Lung (tissue), 12 donors: Measurements from ENCODE around the gene OPN1SW. TPM values are rescaled to one million over a fixed set of nuclear protein-coding genes. Genes with fewer than 3 reads are reported as not detected.

Experiments
- ATAC-seq: fragments of 200-7000 bp; cut with Tn5 transposase; one replicate; pipeline ENCODE4 v1.9.1; 2020; ENCODE audit warnings: moderate number of reproducible peaks; ENCODE audit not compliant: insufficient read depth, low FRiP score
- DNase-seq, 3 donors: peaks; one replicate each; pipeline ENCODE4 v3.0.0-alpha.2; 2013 to 2017
- H3K27ac ChIP-seq, 2 donors: one replicate each; pipeline ENCODE4 v1.5.1; 2013; ENCODE audit warnings: mild to moderate bottlenecking in 2 of 2, moderate library complexity in 2 of 2, control low read depth in 1 of 2, inconsistent platforms in 1 of 2, low read depth in 1 of 2, low read length in 1 of 2
- H3K27me3 ChIP-seq, 3 donors: one replicate each; pipeline ENCODE4 v1.5.1; 2013; ENCODE audit warnings: low read length in 2 of 3; ENCODE audit not compliant: control insufficient read depth in 3 of 3, insufficient read depth in 3 of 3
- H3K36me3 ChIP-seq, 4 donors: one replicate each; pipeline ENCODE4 v1.5.1; 2013; ENCODE audit warnings: low read length in 4 of 4, mild to moderate bottlenecking in 1 of 4, moderate library complexity in 1 of 4; ENCODE audit not compliant: control insufficient read depth in 4 of 4, insufficient read depth in 4 of 4
- H3K4me1 ChIP-seq, 5 donors: one replicate each; pipeline ENCODE4 v1.5.1; 2013; ENCODE audit warnings: low read length in 5 of 5, mild to moderate bottlenecking in 2 of 5, moderate library complexity in 1 of 5; ENCODE audit not compliant: control insufficient read depth in 5 of 5, insufficient read depth in 5 of 5
- H3K4me3 ChIP-seq: one replicate; pipeline ENCODE4 v1.5.1; 2013; ENCODE audit warnings: mild to moderate bottlenecking, control low read depth, moderate library complexity
- H3K9ac ChIP-seq, 2 donors: one replicate each; pipeline ENCODE4 v1.5.1; 2013; ENCODE audit warnings: low read length in 2 of 2, control low read depth in 1 of 2; ENCODE audit not compliant: insufficient read depth in 1 of 2
- H3K9me3 ChIP-seq, 4 donors: one replicate each; pipeline ENCODE4 v1.5.1; 2013; ENCODE audit warnings: low read length in 3 of 4, mild to moderate bottlenecking in 1 of 4, moderate library complexity in 1 of 4; ENCODE audit not compliant: control insufficient read depth in 4 of 4, insufficient read depth in 3 of 4
- WGBS, 2 donors: extraction: QIAGEN DNeasy Blood & Tissue Kit; methylation state at CpG; one replicate each; pipeline ENCODE4 v1.1.7; 2013; 5-methylcytosine and 5-hydroxymethylcytosine counted together
- polyA plus RNA-seq, 2 donors: library from polyadenylated mRNA; stranded (reverse); fragments of 200-250 nt; gene quantifications; one replicate each; pipeline ENCODE4 v1.2.1, GENCODE V29; 2013
- total RNA-seq, 2 donors: library from RNA; depleted of rRNA in 1 of 2; stranded (reverse); fragments of >200 nt in 1 of 2; gene quantifications; one replicate each; pipeline ENCODE4 v1.2.1, GENCODE V29; 2014 to 2021
- TF ChIP-seq, protein P1 (sequence below): IDR thresholded peaks from 2 replicates; pipeline ENCODE4 v1.5.1; 2012; ENCODE audit warnings: mild to moderate bottlenecking; ENCODE audit errors: control extremely low read depth, extremely low read depth
- donor health status: control.
- donor health status: control.
- donor health status: Bipolar disorder and iron deficiency.
- donor health status: healthy.
- donor health status: DM: yes; HTN: yes; CAD: no.

Gene OPN1SW
- total and polyA plus RNA-seq, 4 donors: not detected

DNA sequence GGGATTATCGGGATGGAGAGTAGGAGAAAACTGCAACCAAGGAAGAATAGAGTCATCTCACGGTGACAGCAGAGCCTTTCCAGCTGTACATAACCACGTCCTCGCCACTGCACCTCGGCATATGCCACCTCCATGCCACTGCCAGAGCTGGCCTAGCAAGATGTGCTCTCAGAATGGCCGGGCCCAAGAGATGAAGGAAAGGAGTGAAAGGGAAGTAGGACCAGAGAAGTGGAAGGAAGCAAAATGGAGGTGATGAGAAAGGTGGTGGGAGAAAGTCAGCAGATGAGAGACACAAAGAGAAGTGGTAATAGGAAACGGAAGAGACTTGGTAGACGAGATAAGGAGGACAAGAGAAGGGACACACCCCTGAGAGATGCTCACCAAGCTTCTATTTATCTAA lies 44.4 kb downstream of the OPN1SW start:
- WGBS, 2 donors: 79 to 88% methylated on average over 8 of the region's 8 CpGs
- Histone ChIP-seq H3K9me3 (no peaks in the 10 kb centered on the region), H3K36me3 (no peaks in the 10 kb centered on the region), H3K27ac (no peak overlapping the region), H3K27me3 (peaks cover 0 to 7% (median 4%) of the 10 kb centered on the region in 3 donors), H3K9ac (no peak overlapping the region), H3K4me1 (peaks cover 0 to 8% (median 0%) of the 10 kb centered on the region in 5 donors), H3K4me3 (no peak overlapping the region)
- TF ChIP-seq, protein P1, sequence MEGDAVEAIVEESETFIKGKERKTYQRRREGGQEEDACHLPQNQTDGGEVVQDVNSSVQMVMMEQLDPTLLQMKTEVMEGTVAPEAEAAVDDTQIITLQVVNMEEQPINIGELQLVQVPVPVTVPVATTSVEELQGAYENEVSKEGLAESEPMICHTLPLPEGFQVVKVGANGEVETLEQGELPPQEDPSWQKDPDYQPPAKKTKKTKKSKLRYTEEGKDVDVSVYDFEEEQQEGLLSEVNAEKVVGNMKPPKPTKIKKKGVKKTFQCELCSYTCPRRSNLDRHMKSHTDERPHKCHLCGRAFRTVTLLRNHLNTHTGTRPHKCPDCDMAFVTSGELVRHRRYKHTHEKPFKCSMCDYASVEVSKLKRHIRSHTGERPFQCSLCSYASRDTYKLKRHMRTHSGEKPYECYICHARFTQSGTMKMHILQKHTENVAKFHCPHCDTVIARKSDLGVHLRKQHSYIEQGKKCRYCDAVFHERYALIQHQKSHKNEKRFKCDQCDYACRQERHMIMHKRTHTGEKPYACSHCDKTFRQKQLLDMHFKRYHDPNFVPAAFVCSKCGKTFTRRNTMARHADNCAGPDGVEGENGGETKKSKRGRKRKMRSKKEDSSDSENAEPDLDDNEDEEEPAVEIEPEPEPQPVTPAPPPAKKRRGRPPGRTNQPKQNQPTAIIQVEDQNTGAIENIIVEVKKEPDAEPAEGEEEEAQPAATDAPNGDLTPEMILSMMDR: no peak
- DNase-seq (no peak), ATAC-seq (no peak)

DNA sequence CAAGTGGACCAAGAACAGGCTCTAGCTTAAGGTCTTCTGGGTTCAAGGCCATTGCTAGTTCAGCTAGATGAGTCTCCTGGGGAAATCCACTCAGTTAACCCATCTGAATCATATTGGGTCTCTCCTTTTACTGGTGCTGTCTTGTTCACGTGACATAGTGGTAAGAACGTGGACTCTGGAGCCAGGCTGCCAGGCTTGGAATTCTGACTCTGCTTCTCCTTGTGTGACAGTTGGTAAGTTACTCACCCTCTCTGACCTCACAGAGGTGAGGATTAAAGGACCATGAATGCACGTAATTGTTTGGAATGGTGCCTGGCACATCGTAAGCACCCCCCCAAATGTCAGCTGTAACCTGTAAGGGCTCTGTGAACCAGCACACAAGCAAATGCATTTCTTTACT lies 46.1 kb downstream of the OPN1SW start:
- ATAC-seq (no peak), DNase-seq (no peak)
- Histone ChIP-seq H3K36me3 (no peaks in the 10 kb centered on the region), H3K4me3 (no peak overlapping the region), H3K27ac (no peak overlapping the region), H3K4me1 (peaks cover 0 to 8% (median 0%) of the 10 kb centered on the region in 5 donors), H3K9ac (no peak overlapping the region), H3K9me3 (no peaks in the 10 kb centered on the region), H3K27me3 (peaks cover 0 to 7% (median 4%) of the 10 kb centered on the region in 3 donors)
- WGBS, 2 donors: 84 to 93% methylated on average over 4 of the region's 4 CpGs
- TF ChIP-seq, protein P1: no peak

DNA sequence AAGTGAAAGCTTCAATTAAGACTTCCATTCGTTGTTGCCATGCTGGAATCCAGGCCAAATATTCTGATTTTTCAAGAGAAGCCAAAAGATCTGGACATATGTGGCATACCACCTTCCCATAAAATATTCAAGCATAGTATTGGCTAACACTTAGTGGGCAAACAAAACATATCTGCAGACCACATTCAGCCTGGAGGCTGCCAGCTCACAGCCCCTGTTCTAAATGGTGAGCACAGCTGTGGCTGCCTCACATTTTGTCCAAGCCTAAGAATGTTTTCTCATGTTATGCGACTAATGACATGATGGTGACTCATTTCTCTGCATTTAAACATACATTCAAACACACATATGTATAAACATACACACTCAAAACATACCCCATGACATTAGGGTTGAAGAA lies 47.0 kb downstream of the OPN1SW start:
- TF ChIP-seq, protein P1: no peak
- H3K4me1 ChIP-seq: peaks cover 0 to 8% (median 0%) of the 10 kb centered on the region in 5 donors
- H3K9me3 ChIP-seq: no peaks in the 10 kb centered on the region
- no peaks in the 10 kb centered on the region for H3K36me3 ChIP-seq
- H3K27me3 ChIP-seq: peaks cover 0 to 5% (median 4%) of the 10 kb centered on the region in 3 donors
- peak in 2 of 3 donors; percentile 19 to 25 for DNase-seq
- no peak for ATAC-seq
- H3K27ac ChIP-seq: no peak overlapping the region
- no peak overlapping the region for H3K4me3 ChIP-seq
- 65 to 83% methylated on average over 2 of the region's 2 CpGs for WGBS, 2 donors
- no peak overlapping the region for H3K9ac ChIP-seq

DNA sequence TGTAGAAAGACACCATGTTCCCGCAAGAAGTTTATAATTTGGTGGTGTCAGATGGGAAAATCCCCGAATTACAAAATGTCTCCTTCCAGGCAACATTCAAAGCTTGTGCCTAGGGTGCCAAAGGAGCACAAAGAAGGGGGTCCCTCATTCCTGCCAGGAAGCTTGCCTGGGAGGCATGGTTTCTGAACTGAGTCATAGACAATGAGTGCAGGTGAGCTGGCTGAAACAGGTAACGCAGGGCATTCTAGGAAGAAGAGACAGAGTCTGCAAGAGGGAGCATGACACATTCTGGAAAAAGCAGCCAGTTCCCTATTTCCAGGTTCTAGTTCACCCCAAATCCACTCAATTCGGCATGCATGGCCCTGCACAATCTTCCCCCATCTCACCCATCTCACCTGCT lies 48.4 kb downstream of the OPN1SW start:
- Histone ChIP-seq H3K4me3 (no peak overlapping the region), H3K27me3 (peaks cover 0 to under 1% (median 0%) of the 10 kb centered on the region in 3 donors), H3K4me1 (peaks cover 0 to 8% (median 0%) of the 10 kb centered on the region in 5 donors), H3K36me3 (no peaks in the 10 kb centered on the region), H3K27ac (no peak overlapping the region), H3K9ac (no peak overlapping the region), H3K9me3 (no peaks in the 10 kb centered on the region)
- TF ChIP-seq, protein P1: no peak
- WGBS, 2 donors: 92 to 93% methylated on average over 4 of the region's 4 CpGs
- ATAC-seq: no peak
- no peak for DNase-seq
